Activated T-cell treated with anti-CD3 and anti-CD28 coated beads, Interleukin-2, amount 50 U/mL, for 48 hours (primary cell): Measurements from ENCODE around the gene LRRC72.
"Not testable (repeated sequence)": the region's sequence is repeated elsewhere in the genome, so short reads cannot be mapped to it uniquely, and the experiment has no call there.

Source experiments
- DNase-seq, 2 experiments: peaks; one replicate each; pipeline ENCODE4 v3.0.0-alpha.2; 2020

Gene LRRC72

DNA sequence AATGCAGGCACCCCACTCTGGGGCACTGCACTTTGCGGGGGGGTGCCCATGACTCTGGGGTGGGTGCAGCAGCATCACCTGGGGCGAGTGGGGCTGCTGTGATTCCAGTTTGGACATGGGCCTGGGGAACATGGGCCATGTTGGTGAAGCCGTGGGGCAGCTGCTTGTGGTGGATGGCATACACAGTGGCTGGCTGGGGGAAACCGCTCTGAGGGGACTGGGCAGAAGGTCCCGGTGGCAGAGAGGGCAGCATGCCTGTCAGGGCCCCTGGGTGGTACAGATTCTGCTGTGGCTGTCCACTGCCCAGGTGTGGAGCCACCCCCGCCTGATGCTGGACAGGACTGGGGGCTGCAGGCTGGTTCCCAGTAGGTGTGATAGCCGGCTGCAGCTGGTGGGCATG, 57.2 kb downstream of the LRRC72 start:
- DNase-seq = no peak

DNA sequence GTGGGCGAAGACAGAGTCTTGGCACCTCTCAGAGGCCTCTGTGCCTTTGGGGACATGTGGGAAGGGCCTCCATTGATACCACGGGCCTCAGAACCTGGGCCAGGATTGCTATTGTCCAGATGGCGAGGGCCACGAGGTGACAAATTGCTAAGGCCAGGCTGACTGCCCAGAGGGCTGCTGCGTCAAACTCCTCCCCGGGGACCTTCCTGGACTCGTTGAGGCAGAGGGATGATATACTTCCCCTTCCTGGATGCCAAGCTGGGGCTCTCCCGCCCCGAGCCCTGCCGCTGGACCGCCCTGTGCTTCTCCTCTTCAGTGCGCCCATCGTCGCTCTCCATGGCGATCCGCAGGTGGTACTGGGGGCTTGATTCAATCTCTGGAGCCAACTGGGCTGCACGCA, 58.9 kb downstream of the LRRC72 start:
- DNase-seq = no peak

DNA sequence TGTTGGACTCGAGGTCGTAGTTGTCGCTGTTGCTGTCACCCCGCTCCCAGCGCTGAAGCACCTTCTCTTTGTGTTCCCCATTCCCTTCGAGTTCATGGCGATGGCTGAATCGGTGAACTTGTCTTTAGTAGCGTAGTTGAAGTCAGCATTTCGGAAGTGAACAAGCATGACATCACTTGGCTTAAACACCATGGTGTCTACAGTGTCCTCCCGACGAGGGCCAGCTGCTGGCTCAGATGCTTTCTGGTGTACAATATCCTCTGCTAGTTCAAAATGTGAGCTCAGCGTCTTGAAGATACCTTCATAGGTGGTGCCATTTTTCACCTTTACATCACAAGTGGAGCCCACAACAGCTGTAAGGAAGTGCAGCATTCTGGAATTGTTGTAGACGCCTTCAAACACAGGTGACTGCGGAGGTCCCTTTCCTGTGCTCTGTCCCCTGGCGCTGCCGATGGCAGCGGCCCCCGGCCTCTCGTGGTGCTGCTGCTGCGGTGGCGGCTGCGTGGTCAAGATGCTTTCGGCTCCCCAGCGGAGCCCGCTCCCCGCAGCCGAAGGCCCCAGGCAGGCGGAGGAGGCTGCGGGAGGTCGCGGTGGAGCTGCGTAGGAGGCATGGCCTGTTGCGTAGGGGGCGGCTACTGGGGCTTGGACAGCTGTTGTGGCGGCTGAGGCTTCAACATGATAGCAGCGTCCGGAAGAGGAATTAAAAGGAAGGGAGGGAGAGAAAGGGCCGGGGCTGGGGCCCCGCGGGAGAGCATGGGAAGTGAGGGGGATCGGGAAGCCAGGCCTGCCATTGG, 59.7 kb downstream of the LRRC72 start:
- DNase-seq = no peak

DNA sequence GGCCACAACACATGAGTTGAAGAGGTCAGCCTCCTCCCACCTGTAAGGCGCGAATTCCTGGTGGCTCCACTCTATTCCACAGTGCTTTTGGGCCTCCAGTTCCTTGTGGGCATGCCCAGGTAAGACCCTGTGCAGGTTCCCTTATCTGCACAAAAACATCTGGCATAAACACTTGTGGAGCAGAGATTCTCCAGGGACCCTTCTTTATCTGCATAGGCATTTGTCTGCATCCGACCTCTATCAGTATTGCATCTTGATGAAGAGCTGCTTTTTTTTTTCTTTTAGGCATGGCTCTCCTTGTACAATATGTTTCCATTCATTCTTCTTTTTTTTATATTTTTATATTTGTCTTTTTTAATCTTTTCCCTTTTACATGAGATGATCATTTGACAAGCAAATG, 60.5 kb downstream of the LRRC72 start:
- DNase-seq = no peak

DNA sequence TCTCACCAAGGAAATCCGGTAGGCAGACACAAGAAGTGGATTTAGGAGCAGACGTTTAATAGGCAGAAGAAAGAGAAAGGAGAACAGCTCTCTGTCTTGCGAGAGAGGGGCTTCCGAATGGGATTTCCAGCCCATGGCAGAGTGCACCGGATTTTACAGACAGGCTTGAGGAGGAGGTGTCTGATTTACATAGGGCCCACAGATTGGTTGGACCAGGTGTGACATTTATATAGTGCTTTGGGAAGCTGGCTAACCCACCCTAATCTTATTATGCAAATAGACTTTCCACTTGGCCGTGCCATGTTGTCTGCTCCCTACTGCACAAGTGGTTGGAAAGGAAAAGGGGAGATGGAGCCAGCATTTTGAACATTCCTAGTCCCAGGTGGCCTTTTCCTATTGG, 61.2 kb downstream of the LRRC72 start:
- no peak for DNase-seq

DNA sequence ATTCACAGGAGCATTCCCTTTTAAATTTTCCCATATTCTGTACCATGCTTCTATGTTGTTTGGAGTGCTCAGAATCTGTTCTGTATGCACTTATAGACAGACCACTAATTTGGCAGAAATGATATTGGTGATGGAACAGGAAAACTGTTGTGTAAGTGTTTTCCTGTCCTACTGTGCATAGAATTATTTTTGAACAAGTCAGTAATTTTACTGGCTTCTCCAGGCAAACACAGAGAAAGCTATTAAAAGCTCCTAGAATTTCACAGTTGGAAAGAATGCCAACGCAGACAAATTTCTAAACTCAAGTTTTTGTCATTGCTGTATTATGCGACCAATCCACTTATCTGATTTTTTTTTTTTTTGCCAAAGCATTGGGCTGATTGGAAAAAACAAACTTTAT, 63.3 kb downstream of the LRRC72 start:
- no peak for DNase-seq

DNA sequence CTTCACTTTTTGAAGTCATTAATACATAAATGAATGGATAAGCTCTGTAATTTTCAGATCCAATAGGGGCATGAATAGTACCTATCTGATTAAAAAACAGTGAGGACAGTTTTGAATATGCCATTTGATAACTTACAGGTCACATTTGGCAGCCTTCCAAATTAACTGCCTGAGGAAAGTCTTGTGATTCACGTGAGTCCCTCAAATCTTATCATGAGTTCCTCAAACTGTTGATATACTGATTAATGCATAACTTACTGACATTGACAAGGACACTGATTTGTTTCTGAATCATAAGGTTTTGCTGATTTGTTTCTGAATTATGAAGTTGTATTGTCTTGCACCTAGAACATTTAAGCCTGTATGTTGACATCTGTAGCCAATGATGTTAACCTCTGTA, 63.8 kb downstream of the LRRC72 start:
- no peak for DNase-seq

DNA sequence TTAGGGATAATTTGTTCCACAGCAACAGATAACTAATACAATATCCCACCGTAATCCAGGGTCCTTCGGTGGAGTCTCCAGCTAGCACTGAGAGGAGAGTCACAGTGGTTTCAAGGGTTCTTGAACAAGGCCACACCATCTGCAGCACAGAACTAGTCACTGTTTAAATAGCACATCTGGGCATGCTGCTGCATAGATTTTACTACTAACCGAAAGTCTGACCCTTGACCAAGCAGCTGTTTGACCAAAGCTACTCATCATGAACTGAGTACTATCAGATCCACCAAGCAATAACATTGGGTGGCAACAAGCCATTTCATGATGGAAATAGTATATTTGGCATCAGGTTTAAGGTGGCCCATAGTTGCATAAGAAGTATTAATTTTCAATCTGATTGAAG, 65.8 kb downstream of the LRRC72 start:
- no peak for DNase-seq

DNA sequence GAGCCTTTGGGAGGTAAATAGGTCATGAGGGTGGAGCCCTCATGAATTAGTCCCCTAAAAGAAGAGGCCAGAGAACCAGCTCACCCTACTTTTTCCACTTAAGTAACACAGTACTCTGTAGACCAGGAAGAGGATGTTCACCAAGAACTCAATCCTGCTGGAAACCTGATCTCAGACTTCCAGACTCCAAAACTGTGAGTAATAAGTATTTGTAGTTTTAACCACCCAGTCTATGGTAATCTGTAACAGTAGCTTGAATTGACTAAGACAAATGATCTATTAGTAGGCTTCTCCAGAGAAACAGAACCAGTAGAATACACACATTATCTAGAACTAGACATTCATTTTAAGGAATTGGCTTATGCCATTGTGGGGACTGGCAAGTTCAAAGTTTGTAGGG, 67.4 kb downstream of the LRRC72 start:
- no peak for DNase-seq

DNA sequence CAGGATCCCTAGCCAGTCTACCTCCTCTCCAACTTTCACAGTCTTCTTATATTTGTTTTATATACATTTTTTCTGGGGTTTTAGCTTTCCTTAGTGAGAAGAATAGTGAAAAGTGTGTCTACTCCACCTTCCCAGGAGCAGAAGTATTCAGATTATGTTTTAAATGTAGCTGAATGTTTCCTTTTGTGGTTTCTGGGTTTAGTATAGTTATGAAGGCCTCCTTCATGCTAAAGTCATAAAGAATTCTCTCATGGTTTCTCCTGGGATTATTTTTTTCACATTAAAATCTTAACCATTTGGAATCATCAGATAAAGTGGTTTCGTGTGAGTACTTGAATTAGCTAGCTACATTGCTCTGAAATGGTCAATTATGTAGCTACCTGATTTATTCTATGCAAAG, 68.1 kb downstream of the LRRC72 start:
- no peak for DNase-seq

DNA sequence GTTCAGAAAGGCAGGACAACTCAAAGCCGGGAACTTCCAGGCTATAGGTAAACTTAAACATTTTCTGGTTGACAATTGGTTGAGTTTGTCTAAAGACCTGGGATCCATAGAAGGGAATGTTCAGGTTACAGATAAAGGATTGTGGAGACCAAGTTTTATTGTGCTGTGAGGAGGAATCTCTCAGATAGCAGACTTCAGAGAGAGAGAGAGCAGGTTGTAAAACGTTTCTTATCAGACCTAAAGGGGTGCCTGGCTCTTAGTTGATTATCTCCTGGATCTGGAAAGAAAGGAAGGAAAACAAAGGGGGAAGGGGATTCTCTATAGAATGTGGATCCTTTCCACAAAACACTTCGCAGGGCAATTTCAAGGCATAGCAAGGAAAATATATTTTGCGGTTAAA, 69.0 kb downstream of the LRRC72 start:
- not testable (repeated sequence) for DNase-seq

DNA sequence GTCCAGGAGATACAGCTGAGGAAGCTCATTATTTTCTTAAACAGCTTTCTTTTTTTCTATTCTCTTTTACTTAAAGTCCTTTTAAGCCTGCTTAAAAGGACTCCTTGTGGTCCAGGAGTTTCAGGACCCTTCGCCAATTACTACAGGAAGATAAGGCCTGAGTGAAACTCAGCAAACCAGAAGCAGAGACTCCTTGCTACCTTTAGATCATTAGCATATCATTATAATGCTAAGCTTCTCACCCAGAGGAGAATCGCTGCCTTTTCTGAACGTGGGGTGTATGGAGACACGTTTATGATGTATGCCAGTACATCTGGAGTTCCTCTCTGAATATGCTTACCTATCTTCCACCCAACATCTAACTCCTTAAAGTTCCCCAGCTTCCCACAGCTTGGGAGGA, 71.4 kb downstream of the LRRC72 start:
- DNase-seq = no peak

DNA sequence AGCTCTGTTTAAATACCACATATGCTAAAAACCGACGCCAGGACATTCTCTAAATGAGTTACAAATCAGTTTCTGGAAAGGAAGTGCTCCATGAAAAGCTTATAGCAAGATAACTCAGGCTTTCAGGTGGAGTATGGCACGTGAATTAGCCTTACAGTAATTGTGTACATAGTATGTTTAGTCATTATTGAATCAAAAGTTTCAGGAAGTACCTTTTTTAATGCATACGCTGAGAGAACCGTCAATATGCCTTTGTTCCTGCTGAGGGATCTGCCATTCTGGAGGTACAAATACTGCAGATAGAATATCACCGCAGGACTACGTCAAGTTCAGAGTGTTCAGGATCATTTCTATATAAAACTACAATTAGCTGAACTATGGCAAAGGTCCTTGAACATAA, 73.2 kb downstream of the LRRC72 start:
- no peak for DNase-seq

DNA sequence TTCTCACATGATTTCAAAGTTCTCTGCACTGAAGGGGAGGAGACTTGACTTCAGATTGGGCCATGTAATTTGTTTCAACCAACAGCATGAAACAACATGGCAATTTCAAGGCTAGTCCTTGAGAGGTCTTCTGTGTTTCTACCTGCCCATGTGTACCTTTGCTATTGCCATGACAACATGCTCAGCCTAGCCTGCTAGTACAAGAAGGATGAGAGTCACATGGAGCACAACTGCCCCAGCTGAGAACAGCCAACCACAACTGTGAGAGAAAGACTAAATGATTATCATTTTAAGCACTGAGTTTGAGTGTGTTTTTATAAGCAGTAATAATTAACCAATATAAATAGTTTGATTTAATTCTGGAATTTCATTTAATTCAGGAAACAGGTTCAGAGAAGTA, 77.0 kb downstream of the LRRC72 start:
- no peak for DNase-seq

DNA sequence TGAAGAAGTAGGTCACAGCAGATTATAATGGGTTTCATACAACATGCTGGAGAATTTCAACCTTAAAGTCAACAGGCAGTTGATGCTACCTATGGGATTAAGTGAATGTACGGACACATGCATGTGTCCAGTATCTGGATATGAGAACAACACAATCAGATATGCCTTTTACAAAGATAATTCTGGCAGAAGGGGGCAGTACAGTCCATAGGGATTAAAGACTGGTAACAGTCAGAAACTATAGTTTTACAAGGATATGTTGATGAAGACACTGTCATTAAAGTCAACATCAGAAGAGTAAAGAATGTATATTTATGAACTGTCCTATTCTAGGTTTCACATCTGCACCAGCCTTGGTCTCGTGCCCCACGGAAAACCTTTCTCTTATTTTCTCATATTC, 77.4 kb downstream of the LRRC72 start:
- DNase-seq = no peak

DNA sequence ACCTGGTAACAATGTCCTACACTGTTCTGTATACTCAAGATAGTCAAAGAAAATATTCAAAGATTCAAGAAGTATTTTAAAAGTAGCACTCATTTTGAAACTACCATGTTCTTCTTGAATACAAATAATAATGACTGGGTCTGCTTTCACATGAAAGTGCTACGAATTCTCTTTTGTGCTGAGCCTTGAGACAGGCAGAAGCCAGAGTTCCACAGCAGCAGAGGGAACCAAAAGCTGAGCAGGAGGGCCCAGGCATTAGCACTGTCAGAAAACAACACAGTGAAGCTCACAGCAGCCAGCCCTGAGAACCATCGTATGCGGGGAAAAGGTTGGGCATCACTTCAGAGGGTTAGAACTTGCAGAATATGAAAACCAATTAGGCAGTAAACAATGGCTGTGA, 80.1 kb downstream of the LRRC72 start:
- DNase-seq = no peak

DNA sequence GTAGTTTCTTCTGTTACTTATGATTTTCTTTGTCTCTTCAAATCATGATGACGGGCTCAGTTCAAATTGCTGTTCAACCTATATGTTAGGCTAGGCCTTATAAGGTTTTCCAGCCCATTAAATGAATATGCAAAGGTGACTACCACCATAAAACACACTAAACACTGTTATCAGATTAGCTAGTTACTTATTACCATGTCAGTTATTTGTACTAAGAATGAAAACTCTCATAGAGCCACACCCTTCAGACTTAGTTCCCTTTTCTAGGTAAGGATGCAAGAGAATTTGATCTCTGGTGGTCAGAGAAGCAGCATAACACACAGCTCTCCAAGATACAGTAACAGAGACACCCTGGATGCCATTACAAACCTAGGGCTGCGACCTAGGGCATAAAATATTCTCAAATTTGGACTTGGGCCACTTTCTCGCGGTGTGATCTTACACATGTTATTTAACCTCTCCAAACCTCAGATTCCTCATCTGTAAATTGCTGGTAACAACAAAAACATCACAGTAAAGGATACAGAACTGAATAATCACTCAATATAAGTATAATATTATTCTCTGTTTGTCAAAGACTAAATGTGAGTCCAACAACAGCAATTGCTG, 83.3 kb downstream of the LRRC72 start:
- DNase-seq = no peak

DNA sequence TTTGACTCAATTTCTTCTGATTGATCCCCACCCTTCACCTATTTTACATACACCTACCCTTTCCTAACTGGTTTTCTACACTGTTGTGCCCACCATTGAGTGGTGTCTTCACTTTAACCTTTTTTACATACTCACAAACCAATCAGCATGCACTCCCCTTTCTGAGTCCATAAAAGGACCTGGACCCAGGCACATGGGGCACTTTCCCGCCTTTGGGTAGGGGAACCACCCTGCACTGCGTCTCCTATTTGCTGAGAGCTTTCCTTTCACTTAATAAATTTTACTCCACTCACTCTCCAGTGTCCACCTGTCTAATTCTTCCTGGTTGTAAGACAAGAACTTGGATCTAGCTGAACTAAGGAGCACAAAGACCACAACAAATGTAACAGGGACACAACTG, 85.1 kb downstream of the LRRC72 start:
- DNase-seq = no peak

DNA sequence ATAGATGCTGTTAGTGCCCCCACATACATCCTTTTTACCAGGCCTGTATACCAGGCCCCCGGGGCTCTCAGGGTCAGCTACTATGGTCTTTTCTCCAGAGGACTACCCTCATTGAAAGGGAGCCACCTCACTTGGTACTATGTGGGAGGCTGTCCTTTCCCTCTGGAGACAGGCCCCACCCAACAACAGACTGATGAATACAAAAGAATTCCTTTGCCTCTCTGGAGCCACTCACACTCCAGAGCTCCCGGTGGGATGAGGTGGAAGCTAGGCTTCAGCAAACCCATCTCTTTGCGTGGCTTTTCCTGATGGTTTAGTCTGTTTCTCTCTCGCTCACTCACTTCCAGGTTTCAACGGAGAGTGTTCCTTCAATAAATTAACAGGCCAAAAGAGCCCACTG, 88.6 kb downstream of the LRRC72 start:
- DNase-seq = no peak

DNA sequence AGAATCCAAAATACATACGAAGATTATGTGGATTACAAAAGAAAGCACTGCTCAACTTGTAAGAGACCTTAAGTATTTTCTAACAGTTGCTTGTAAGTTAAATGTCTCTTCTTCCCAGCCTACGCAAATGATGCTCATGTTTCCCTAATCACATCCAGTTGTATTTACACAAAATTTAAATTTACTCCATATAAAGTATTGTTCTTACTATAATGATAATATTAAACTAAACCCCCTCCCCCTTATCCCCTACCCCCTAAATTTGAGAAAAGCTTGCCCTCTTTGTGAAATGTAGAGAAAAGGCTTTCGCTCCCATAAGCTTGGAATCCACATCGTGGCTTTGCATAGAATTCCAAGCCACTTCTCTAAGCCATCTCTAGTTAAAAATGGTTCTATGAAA, 89.5 kb downstream of the LRRC72 start:
- DNase-seq = no peak

DNA sequence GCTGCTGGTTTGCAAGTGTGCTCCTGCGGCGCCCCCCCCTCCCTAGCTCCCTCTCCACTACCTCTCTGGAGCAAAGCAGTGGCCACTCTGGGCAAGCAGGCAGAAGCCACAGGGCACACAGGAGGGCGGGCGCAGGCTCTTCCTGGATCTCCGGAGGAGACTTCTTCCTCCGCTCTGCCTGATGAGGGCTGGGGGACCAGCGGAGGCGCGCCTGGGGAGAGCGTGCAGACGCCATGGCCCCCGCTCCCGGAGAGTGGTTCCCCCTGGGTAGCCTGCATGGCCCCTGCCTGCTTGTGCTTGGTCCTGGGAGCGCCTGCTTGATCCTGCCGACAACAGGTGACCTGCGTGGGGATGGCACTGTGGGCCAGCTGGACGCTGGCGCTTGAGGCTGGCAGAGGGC, 89.9 kb downstream of the LRRC72 start:
- DNase-seq = no peak

DNA sequence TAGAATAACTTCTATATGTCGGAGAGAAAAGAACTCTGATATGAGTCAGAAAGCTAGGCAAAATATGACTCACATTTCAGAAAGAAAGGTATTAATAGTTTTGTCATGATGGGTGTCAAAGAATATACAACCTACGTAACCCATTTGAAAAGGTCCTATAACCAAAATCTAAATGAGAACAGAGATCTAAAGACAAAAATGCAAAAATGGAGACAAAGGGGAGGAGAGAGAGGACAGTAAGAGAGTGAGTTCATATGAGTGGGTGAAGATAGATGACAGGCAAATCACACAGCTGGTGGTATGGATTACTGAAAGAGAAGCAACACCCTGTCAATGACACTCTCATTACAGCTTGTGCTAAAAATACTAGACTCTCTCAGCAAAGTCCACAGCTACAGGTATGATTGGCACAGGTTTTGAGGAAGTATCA, 93.4 kb downstream of the LRRC72 start:
- no peak for DNase-seq

DNA sequence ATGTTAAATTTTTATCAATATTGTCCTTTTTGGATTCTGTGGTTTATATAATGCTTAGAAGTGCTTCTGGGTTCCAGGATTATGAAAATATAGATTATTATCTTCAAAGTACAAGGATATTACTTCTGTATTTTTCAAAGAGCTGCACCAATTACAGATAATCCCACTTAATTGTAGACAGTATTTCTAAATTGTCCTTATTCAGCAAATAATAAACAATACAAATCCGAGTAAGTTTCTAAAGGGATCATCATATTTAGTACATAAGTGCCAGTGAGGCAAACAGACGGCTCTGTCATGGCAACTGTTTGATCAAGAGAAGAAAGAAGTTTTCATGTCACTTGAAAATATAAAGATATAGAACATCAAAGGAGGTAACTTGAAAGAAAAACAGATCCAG, 99.8 kb downstream of the LRRC72 start:
- no peak for DNase-seq

DNA sequence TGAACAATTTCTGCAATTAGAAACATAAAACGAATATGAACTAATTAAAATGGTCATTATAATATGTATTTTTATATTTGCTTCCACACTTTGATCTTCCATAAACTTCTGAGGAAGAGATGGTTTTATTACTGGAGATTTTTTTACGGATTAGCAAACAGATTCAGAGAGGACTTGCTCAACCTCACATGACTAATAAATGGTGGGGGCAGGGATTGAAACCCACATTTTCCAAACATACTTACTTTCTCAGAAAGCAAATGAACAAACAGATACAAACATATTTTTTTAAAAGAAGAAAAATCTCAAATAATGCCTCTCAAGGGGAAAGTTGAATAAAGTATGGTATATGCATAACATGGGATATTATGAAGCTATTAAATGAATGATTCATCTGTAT, 100.6 kb downstream of the LRRC72 start:
- no peak for DNase-seq

DNA sequence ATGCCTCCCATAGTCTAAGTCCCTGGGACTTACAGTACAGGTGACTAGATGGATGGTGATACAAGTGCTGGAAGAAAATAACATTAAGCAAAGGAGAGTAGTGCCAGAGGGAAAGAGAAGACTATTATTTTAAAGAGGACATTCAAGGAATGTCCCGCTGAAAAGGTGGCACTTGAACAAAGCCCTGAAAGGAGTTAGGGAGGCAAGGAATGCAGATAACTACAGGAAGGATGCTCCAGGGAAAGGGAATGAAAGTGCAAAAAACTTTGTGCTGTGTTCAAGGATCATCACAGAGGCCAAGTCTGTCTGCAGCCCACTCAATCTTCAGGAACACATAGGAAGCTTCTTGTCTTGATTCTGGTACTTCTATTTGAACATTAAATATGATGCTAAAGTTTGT, 104.0 kb downstream of the LRRC72 start:
- DNase-seq = no peak
